OCI-LY3 (cell line): ENCODE results near the gene FERMT1.

Source experiments
- H2AFZ ChIP-seq: fragments of 200-600, 300-600 bp; shearing (Covaris generic); 2 replicates; pipeline ENCODE4 v1.6.0; 2014; ENCODE audit warnings: antibody characterized with exemption, low read depth, low read length
- H3K27ac ChIP-seq: fragments of 200-600, 300-600 bp; sonication (generic); 2 replicates; pipeline ENCODE4 v1.5.1; 2014; ENCODE audit warnings: mild to moderate bottlenecking, low read length, moderate library complexity, mixed read lengths
- H3K27me3 ChIP-seq: fragments of 200-600, 300-600 bp; sonication (generic); 2 replicates; pipeline ENCODE4 v1.6.1; 2014; ENCODE audit warnings: low read depth, low read length, mixed read lengths
- H3K36me3 ChIP-seq: fragments of 200-600, 300-600 bp; sonication (generic); replicated peaks from 2 replicates; pipeline ENCODE3; 2014; ENCODE audit warnings: low read depth, low read length, mixed read lengths
- H3K4me1 ChIP-seq: fragments of 300-600, 200-600 bp; sonication (generic); 2 replicates; pipeline ENCODE4 v1.6.1; 2014; ENCODE audit warnings: low read length, mixed read lengths
- H3K4me2 ChIP-seq: fragments of 200-600, 300-600 bp; sonication (generic); 2 replicates; pipeline ENCODE4 v1.6.1; 2014; ENCODE audit warnings: low read length, mixed read lengths
- H3K4me3 ChIP-seq: fragments of 300-600, 200-600 bp; sonication (generic); 2 replicates; pipeline ENCODE4 v1.5.1; 2014; ENCODE audit warnings: antibody characterized with exemption, mild to moderate bottlenecking, low read length, moderate library complexity
- H3K79me2 ChIP-seq: fragments of 300-600, 200-600 bp; shearing (Covaris generic); 2 replicates; pipeline ENCODE4 v1.6.1; 2014; ENCODE audit warnings: mild to moderate bottlenecking, low read length, mixed read lengths
- H3K9ac ChIP-seq: fragments of 300-600, 200-600 bp; shearing (Covaris generic); 2 replicates; pipeline ENCODE4 v1.6.0; 2014; ENCODE audit warnings: mild to moderate bottlenecking, low read length, moderate library complexity
- H3K9me3 ChIP-seq: fragments of 200-600, 300-600 bp; shearing (Covaris generic); 2 replicates; pipeline ENCODE4 v1.6.1; 2014; ENCODE audit warnings: low read length, mixed read lengths; ENCODE audit not compliant: insufficient read depth
- H4K20me1 ChIP-seq: fragments of 200-600, 300-600 bp; sonication (generic); 2 replicates; pipeline ENCODE4 v1.6.1; 2016; ENCODE audit warnings: low read length, mixed read lengths; ENCODE audit not compliant: insufficient read depth
- EZH2phosphoT487 ChIP-seq: fragments of 200-600 bp; shearing (Covaris generic); IDR thresholded peaks from 2 replicates; pipeline ENCODE4 v1.6.1; 2018; ENCODE audit warnings: antibody characterized with exemption, mixed run types, low read depth
- TF ChIP-seq, protein P1 (sequence below): fragments of 200-600, 300-600 bp; sonication (generic); IDR thresholded peaks from 2 replicates; pipeline ENCODE4 v1.5.1; 2014; ENCODE audit warnings: antibody characterized with exemption, low read length, low read depth

The FERMT1 gene

DNA sequence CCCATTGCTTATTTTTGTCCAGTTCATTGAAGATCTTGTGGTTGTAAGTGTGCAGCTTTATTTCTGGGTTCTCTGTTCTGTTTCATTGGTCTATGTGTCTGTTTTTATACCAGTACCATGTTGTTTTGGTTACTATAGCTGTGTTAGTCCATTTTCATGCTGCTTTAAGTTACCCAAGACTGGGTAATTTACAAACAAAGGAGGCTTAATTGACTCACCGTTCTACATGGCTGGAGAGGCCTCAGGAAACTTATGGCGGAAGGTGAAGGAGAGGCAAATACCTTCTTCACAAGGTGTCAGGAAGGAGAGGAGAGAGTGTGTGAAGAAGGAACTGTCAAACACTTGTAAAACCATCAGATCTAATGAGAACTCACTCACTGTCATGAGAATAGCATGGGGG is 29.9 kb upstream of the FERMT1 start:
- no peaks in the 10 kb centered on the region for H3K4me1 ChIP-seq
- no peaks in the 10 kb centered on the region for H4K20me1 ChIP-seq
- TF ChIP-seq, protein P1, sequence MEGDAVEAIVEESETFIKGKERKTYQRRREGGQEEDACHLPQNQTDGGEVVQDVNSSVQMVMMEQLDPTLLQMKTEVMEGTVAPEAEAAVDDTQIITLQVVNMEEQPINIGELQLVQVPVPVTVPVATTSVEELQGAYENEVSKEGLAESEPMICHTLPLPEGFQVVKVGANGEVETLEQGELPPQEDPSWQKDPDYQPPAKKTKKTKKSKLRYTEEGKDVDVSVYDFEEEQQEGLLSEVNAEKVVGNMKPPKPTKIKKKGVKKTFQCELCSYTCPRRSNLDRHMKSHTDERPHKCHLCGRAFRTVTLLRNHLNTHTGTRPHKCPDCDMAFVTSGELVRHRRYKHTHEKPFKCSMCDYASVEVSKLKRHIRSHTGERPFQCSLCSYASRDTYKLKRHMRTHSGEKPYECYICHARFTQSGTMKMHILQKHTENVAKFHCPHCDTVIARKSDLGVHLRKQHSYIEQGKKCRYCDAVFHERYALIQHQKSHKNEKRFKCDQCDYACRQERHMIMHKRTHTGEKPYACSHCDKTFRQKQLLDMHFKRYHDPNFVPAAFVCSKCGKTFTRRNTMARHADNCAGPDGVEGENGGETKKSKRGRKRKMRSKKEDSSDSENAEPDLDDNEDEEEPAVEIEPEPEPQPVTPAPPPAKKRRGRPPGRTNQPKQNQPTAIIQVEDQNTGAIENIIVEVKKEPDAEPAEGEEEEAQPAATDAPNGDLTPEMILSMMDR = no peak
- TF ChIP-seq EZH2phosphoT487 = no peak
- no peak overlapping the region for H3K9ac ChIP-seq
- H3K27me3 ChIP-seq = peaks cover 10% of the 10 kb centered on the region
- H2AFZ ChIP-seq = no peak overlapping the region
- H3K4me3 ChIP-seq = no peak overlapping the region
- H3K4me2 ChIP-seq = no peak overlapping the region
- no peak overlapping the region for H3K27ac ChIP-seq
- H3K79me2 ChIP-seq = no peaks in the 10 kb centered on the region
- H3K9me3 ChIP-seq = no peaks in the 10 kb centered on the region
- H3K36me3 ChIP-seq = no peaks in the 10 kb centered on the region

DNA sequence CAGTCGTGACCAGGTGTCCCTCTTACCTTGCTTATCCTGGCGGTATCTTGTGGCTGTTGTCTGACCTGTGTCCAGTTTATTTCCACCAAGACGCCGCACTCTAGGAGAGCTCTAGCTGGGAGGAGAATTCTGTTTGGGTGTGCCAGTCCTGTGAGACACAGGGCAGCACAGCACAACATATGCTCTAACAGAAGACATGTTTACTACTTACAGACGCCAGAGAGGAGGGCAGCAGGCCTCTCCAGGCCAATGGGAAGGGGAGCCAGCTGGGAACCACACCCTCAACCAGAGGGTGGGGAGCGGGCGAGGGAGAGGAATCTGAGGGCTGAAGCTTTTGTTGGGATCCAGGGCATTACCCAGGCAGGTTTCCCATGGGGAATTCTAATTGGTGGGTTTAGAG is 25.2 kb upstream of the FERMT1 start:
- TF ChIP-seq, protein P1 = no peak
- no peak for TF ChIP-seq EZH2phosphoT487
- H3K4me2 ChIP-seq = no peak overlapping the region
- H3K4me3 ChIP-seq = no peak overlapping the region
- H3K9me3 ChIP-seq = no peaks in the 10 kb centered on the region
- H3K36me3 ChIP-seq = no peaks in the 10 kb centered on the region
- no peak overlapping the region for H3K27ac ChIP-seq
- H3K9ac ChIP-seq = no peak overlapping the region
- H2AFZ ChIP-seq = no peak overlapping the region
- no peaks in the 10 kb centered on the region for H3K4me1 ChIP-seq
- no peaks in the 10 kb centered on the region for H4K20me1 ChIP-seq
- H3K79me2 ChIP-seq = no peaks in the 10 kb centered on the region
- peaks cover 10% of the 10 kb centered on the region; the same call in 1 of the 2 replicates for H3K27me3 ChIP-seq

DNA sequence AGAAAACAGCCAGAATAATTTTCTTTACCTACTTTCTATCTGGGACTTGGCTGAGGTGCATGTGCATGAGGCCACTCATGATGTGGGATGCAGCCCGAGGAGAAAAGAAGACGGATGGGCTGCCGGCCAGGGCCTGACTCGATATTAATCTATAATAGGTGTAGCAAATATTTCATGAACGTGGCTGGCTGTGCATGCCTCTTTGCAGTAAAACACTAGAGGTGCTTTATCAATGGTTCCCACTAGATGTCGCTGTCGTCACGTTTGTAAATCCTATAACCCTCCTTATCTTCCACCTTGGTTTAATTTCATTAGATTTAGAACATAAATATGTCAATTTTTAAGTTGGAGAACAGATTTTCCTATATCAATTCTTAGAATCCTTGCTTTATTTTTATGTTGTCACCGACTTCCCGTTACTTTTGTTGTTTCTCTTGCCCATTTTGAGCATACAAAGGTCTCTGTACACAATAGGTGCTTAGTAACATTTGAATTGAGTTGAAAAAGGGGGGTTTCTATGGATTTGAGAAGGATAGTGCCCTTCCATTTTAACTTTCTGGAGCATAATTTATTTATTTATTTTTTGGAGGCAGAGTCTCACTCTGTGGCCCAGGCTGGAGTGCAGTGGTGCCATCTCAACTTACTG is 19.6 kb upstream of the FERMT1 start:
- Histone ChIP-seq H4K20me1 (no peaks in the 10 kb centered on the region), H3K4me3 (no peak overlapping the region), H2AFZ (no peak overlapping the region), H3K9ac (no peak overlapping the region), H3K4me2 (no peak overlapping the region), H3K4me1 (no peaks in the 10 kb centered on the region), H3K27me3 (no peaks in the 10 kb centered on the region), H3K9me3 (no peaks in the 10 kb centered on the region), H3K79me2 (no peaks in the 10 kb centered on the region), H3K36me3 (no peaks in the 10 kb centered on the region), H3K27ac (no peak overlapping the region)
- TF ChIP-seq EZH2phosphoT487 = no peak
- TF ChIP-seq, protein P1 = peak; percentile 91

DNA sequence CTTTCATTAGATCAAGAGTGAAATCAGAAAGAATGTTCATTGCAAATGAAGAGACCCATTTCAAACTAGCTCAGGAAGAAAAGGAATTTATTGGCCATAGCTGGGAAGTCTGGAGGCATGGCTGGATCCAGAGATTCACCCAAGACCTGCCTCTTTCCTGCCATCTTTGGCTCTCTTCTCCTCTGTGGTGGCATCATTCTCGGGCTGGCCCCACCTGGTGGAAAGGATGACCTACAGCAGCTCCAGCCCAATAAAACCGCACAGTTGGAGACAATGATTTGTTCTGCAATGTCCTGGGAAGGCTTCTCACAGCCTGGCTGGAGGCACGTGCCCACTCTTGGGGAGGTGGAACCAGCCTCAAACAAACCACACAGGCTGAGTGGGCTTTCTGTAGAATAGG is 18.1 kb upstream of the FERMT1 start:
- Histone ChIP-seq H3K79me2 (no peaks in the 10 kb centered on the region), H3K4me2 (peak overlapping the region; percentile 18), H3K9me3 (no peaks in the 10 kb centered on the region), H3K36me3 (no peaks in the 10 kb centered on the region), H4K20me1 (no peaks in the 10 kb centered on the region), H3K9ac (no peak overlapping the region), H3K4me3 (no peak overlapping the region), H3K27ac (no peak overlapping the region), H2AFZ (peak overlapping the region; percentile 41; the same call in 1 of the 2 replicates), H3K4me1 (no peaks in the 10 kb centered on the region), H3K27me3 (peaks cover 13% of the 10 kb centered on the region)
- no peak for TF ChIP-seq EZH2phosphoT487
- TF ChIP-seq, protein P1 = peak; percentile 34; the same call in 1 of the 2 replicates
